SH-SY5Y (cell line): ENCODE data around the gene ZNF576.

ENCODE experiments used
- GATA2 ChIP-seq: IDR thresholded peaks from 2 replicates; pipeline ENCODE4 v1.6.1; 2011; ENCODE audit warnings: mild to moderate bottlenecking, low read depth, low read length
- GATA3 ChIP-seq: IDR thresholded peaks from 2 replicates; pipeline ENCODE4 v1.6.1; 2011; ENCODE audit warnings: low read depth, mild to moderate bottlenecking, low read length, moderate library complexity

ZNF576 gene

DNA sequence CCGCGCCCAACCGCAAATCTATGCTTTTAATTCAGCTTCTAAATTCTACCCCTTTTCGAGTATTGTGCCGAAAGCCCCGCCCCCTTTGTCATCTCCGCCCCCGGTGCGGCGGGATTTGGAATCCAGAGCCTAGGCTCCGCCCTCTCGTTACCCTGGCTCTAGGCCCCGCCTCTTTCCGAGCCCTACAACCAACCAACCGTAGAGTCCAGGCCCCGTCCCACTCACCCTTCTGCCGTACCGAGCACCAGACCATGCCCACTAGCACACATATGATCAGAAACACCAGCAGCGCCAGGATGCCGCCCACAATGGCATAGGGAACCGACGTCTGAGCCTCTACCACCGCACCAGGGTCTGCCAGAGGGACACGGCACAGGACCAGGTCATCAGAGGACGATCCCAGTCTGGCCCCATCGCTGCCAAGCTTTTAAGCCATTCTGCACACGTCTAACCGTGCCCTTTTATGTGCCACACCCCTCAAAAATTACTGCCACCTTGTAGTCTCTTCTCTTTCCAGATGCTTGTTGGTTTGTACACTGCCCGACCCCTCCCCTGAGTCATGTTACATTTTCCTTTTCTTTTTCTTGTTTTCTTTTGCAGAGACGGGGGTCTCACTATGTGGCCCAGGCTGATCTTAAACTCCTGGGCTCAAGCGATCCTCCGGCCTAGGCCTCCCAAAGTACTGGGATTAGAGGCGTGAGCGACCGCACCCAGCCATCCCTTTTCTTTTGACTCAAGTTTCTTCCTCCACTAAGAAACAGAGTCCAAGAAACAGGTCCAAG lies 27.7 kb downstream of the ZNF576 start:
- TF ChIP-seq GATA2: no peak
- TF ChIP-seq GATA3: no peak

DNA sequence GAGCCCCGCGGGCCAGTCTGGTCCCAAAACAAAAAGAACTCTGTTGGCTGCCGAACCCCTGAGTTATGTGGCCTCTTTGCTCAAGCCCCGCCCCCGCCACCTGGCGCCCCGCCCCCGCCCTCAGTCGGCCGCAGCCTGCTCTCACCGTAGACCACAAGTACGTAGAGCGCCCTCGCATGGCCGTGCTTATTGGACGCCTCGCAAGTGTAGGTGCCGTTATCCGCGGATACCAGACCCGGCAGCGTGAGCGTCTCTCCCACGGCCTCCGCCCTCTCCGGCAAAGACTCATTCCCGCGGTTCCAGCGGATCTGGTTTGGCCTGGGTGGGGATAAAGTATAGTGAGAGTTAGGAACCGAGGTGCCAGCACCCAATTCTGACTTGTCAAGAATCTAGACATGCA lies 28.5 kb downstream of the ZNF576 start:
- TF ChIP-seq GATA3 (no peak), GATA2 (no peak)

DNA sequence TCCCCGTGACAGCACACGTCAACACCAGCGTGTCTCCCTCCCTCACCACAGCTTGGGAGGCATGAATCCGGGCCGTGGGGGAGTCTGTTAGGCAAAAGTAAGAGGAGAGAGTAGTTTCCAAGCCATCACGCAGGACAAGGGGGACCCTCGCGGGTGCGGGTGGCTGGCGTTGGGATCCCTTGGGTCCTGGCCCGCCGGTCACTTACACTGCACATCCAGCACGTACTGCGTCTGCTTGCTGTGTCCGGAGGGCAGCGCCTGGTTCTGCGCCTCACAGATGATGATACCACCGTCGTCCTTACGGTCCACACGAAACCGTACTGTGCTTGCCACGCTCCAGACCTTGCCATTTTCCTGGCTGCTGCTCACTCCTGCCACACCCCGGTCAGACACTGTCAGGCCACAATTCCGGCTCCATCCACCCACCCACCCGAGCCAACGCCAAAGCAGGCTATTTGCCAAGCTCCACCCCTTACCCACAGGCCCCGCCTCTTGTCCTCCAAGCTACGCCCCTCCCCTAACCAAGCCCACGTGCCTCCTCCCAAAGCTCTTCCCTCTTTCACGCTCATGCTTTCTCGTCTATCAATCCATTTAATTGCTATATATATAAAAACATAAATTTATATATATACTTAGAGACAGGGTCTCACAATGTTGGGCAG lies 29.7 kb downstream of the ZNF576 start:
- TF ChIP-seq GATA3 (no peak), GATA2 (no peak)

DNA sequence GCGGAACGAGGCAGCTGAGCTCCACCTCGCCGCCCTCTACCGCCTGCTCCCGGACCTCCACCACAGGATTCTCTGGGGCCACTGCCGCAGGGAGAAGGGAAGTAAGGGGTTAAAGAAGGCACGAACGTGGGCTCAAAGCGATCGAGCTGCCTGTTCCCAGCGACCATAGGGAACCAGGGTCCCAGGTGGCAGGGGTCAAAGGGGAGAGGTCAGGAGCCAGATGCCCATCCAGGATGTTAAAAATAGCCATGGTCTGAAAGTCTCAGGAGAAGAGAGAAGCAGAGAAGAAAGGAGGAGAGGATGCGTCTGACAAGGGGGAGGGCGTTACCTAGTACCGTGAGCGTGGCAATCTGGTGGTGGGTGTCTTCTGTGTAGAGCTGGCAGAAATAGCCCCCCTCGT lies 30.4 kb downstream of the ZNF576 start:
- TF ChIP-seq GATA2 (no peak), GATA3 (no peak)

DNA sequence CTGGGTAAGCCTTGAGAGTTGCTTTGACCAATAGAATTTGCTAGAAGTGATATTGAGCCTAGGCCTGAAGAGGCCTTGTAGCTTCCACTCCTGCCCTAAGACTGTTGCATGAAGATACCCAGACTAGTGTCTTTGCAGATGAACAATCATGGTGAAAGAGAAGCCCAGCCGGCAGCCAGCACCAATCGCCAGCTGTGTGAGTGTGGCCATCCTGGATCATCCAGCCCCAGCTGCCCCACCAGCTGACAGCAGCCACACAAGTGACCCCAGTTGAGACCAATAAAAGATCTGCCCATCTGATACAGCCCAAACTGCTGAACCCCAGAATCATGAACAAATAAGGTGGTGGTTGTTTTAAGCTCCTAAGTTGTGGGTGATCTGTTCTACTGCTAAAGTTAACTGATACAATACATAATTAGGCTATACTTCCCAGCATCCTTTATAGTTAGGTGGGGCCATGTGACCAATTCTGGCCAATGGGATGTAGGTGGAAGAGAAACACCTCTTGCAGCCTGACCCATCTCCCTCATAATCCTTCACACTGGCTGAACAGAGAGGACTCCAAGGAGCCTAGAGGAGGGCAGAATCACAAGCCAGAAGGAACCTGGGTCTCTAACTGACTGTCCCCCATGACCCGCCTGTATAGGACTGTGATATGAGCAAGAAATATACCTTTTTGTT lies 32.4 kb downstream of the ZNF576 start:
- no peak for TF ChIP-seq GATA2
- TF ChIP-seq GATA3: no peak

DNA sequence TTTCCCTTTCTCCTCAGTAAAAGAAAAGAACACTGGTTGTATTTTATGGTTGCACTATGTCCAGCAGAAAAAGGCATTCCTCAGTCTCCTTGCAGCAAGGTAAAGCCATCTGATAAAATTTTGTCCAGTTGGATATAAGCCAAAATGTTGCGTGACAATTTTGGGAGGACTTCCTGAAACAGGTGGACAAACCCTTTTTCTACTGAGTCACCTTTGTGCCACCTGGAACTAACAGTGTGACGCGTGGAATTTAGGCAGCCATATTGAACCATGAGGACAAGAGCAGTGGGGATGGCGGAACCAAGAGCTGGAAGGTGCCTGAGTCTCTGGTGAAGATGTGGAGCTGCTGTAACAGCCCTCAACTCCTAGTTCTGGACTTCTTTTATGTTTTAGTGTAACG lies 35.1 kb downstream of the ZNF576 start:
- no peak for TF ChIP-seq GATA3
- no peak for TF ChIP-seq GATA2

DNA sequence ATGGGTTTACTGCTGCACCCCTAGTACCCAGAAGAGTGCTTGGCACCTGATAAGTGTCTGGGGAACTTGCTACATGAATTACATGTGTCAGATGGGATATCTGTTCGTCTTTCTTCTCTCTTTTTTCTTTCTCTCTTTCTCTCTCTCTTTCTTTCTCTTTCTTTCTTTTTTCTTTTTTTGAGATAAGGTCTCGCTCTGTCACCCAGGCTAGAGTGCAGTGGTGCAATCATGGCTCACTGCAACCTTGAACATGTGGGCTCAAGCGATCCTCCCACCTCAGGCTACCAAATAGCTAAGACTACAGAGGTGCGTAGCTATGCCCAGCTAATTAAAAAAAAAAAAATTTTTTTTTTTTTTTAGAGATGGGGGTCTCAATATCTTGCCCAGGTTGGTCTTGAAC lies 37.1 kb downstream of the ZNF576 start:
- TF ChIP-seq GATA2 (no peak), GATA3 (no peak)

DNA sequence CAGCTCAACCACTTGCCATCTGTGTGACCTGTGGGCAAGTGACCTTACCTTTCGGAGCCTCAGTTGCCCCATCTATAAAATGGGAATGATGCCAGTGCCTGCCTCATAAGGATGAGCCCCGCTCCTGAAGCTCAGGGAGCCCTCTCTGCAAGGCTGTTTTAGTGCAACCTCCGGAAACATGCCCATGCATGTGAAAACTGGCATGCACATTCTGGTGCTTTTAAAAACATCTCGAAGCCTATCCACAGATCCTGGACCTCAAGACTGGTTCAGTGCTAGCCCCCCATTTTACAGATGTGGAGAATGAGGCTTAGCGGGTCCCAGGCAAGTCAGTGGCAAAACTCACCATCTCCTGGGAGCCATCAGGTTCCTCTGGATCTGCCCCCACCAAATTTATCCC lies 37.7 kb downstream of the ZNF576 start:
- no peak for TF ChIP-seq GATA2
- no peak for TF ChIP-seq GATA3

DNA sequence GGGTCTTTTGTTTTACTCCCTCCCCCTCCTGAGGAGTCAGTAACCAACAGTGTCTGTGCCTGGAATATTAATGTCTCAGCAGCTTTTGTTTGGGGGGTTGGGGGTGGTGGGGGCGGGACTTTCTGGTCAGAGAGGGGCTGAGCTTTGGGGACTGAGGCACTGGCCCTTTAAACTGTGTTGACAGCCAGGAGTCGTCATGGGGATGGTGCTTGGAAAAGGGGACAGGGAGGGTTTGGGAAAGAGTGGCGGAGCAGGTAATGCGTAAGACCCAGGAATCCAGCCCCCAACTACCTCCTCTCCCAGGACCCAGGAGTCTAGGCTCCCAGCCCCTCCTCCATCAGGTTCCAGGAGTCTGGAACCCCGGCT lies 38.1 kb downstream of the ZNF576 start:
- TF ChIP-seq GATA2: no peak
- TF ChIP-seq GATA3: no peak

DNA sequence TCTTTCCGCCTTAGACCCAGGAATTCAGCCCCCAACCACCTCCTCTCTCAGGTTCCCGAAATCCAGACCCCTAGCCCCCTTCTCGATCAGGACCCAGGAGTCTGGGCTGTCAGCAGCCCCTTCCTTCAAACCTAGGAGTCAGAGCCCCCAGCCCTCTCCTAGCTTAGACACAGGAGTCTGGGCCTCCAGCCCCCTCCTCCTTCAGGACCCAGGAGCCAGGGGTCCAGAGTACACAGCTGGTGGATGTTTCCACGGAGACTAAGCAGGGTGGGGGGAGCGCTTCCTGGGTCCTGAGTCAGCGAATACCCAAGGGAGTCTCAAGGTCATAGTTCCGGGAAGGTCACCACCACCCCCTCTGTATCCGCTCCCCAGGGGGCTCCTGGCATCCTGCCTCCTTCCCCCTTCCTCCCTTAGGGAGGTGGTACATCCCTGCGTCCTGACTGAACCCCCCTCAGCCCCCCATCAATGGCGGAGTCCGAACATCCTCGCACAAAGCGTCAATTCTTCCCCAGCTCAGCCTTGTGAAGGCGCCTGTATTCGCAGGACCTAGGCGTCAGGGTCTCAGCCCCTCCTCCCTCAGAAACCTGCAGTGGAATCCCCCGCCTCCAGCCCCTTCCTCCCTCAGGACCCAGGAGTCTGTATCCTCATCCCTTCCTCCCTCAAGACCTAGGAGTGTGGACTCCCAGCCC lies 38.6 kb downstream of the ZNF576 start:
- TF ChIP-seq GATA3 (no peak), GATA2 (no peak)

DNA sequence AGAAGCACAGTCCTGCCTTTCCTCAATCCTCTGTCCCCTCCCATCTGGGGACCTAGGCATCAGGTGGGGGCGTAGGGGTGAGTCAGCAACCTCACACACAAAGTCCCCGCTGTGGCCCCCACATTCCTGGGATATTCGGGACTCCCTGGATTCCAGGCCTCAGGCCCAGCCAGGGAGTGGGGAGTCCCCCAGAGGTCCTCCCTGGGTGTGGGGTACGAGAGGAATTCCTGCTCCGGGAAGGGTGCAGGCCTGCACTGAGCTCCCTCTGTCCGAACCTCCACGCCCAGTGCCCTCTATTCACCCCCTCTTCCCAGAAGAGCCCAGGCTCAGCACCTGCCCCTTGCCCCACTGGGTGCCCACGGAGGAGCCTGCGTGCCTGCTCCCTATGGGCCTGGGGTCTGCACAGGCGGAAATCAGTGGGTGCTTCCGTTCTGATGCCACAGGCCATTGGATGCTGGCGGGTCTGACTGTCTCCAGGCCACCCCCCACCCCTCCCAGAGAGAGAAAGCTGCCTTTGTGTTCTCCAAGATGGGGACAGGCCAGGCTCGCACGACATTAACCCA lies 39.8 kb downstream of the ZNF576 start:
- no peak for TF ChIP-seq GATA2
- no peak for TF ChIP-seq GATA3

DNA sequence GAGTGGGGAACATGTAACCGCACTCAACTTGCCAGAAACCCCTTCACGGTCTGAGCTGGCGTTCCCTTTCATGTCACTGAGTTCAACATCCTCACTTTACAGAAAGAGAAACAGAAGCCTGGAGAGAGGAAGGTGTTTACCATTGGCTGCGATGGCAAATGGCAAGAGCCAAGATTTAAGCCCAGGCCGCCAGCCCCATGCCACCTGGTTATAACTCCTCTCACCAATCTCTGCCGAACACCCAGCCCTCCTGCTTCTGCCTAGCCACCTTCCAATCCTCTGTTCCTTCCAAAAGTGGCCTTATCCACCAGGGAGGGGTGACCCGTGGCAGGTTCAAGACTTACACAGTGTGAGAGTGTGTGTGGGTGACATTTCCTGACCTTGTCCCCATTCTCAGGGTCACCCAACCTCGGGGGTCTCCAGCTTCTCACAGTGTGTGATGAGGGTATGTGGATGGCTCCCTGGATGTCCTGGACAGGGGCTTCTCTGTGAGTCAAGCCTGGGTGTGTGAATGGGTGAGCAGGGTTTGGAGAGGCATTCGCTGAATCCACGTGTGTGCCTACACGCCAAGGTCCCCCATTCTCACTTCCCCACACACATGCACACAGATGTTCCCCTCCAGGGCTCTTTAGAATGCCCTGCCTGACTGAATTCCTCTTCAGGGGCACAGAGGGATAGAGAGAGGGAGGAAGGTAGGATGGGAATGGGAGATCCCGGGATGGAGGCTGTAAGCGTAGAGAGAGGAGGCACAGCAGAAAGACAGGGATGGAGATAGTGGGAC lies 42.0 kb downstream of the ZNF576 start:
- TF ChIP-seq GATA2 (no peak), GATA3 (no peak)

DNA sequence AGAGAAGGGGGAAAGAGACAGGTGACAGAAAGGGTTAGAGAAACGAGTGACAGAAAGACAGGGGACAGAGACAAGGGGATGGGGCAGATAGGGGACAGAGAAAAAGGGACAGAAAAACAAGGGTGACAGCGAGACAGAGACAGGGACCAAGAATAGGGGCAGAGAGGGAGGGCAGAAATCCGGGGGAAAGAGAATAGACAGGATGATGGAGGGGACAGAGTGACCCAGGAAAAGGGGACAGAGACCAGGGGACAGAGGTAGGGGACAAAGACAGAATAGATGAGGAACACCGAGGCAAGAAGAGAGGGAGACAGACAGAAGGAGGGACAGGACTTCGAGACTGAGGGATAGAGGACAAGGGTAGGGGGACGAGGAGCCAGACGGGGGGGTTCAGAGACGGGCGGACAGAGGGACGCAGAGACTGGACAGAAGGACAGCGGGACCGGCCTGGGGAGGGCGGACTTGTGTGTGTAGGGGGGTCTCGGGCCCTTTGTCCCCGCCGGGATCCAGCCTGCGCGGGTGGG lies 42.7 kb downstream of the ZNF576 start:
- no peak for TF ChIP-seq GATA2
- no peak for TF ChIP-seq GATA3
